ENCODE results near the gene CLIC5. TPM values are rescaled to one million over a fixed set of nuclear protein-coding genes. Genes with fewer than 3 reads are reported as not detected.

CLIC5 gene
- total and polyA plus RNA-seq, 2 donors (not counting 1 experiment from before 2014, with no cell fraction given) = 0.96 to 0.97 TPM

DNA sequence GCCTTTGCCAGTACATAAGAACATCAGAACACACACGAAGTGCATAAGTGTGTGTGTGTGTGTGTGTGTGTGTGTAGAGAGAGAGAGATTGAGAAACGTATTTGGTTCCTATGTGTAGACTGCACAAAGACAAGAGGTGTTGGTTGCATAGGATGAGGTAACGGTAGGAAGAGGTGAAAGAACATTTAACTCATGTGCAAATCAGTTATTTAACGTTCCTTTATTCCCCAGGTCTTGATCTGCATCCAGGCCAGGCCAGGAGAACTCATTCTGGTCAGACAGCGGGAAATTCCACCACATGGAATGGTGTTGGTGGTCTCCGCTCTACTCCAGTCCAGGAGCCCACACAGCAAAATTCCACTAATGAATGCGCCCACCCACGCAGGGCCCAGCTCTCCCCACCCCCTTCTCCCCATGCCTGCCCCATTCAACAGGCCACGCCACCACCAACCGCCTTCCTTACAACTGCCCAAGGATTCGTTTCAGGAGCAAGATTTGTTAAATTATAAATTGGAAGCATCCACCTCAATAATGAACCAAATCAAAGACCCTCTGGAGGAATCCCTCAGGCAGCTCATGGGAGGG lies 86.8 kb downstream of the CLIC5 start:
- 92% methylated on average over 4 of the region's 11 CpGs for WGBS (ENCODE audit: insufficient coverage)
- DNase-seq (no peak), ATAC-seq (ENCODE audit: low read depth) (no peak)
- ChIA-PET POLR2A (no interaction called here), CTCF (interaction anchor here (1.5 to 12.4 kb wide), 2 partner anchors 1271 to 1453 kb away, joined by 5 to 334 read pairs; no protein-coding TSS in a partner anchor)
- no peak overlapping the region for H2AFZ ChIP-seq (ENCODE audit: insufficient read depth, low read depth, low read length, poor library complexity, severe bottlenecking)
- no peaks in the 10 kb centered on the region for H3K36me3 ChIP-seq (replicated peaks in 1 of 2; ENCODE audit: control extremely low read depth in 1 of 2, control insufficient read depth in 1 of 2, extremely low read depth in 1 of 2, insufficient read depth in 2 of 2, low read length in 1 of 2)
- intact Hi-C loops (cut with micrococcal nuclease) = no loop called here
- H3K27me3 Mint-ChIP-seq = peaks cover 9% of the 10 kb centered on the region
- no peaks in the 10 kb centered on the region for H3K4me1 ChIP-seq (ENCODE audit: control insufficient read depth in 2 of 2, insufficient read depth in 2 of 2, low read length in 2 of 2)
- no peak overlapping the region for H3K4me3 ChIP-seq (ENCODE audit: control extremely low read depth in 1 of 5, extremely low read depth in 1 of 5, insufficient read depth in 1 of 5, low read depth in 2 of 5, low read length in 4 of 5)
- no peak for TF ChIP-seq EZH2 (IDR thresholded peaks at IDR 0.05; ENCODE audit: borderline replicate concordance, insufficient read depth, low read depth, low read length, poor library complexity, severe bottlenecking)
- TF ChIP-seq, protein P1, sequence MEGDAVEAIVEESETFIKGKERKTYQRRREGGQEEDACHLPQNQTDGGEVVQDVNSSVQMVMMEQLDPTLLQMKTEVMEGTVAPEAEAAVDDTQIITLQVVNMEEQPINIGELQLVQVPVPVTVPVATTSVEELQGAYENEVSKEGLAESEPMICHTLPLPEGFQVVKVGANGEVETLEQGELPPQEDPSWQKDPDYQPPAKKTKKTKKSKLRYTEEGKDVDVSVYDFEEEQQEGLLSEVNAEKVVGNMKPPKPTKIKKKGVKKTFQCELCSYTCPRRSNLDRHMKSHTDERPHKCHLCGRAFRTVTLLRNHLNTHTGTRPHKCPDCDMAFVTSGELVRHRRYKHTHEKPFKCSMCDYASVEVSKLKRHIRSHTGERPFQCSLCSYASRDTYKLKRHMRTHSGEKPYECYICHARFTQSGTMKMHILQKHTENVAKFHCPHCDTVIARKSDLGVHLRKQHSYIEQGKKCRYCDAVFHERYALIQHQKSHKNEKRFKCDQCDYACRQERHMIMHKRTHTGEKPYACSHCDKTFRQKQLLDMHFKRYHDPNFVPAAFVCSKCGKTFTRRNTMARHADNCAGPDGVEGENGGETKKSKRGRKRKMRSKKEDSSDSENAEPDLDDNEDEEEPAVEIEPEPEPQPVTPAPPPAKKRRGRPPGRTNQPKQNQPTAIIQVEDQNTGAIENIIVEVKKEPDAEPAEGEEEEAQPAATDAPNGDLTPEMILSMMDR (IDR thresholded peaks at IDR 0.05) = no peak
- H3K9ac ChIP-seq (ENCODE audit: low read length) = no peak overlapping the region
- H3K4me3 Mint-ChIP-seq = no peak overlapping the region
- no peaks in the 10 kb centered on the region for H3K27me3 ChIP-seq (replicated peaks in 1 of 4; ENCODE audit: control extremely low read depth in 1 of 4, control insufficient read depth in 3 of 4, insufficient read depth in 4 of 4, low read length in 3 of 4)
- H4K20me1 ChIP-seq (ENCODE audit: control insufficient read depth, insufficient read depth, low read length, poor library complexity, severe bottlenecking) = no peaks in the 10 kb centered on the region
- no peak overlapping the region for H3K4me2 ChIP-seq (replicated peaks; ENCODE audit: low read depth, low read length, poor library complexity, severe bottlenecking)
- no peaks in the 10 kb centered on the region for H3K9me3 Mint-ChIP-seq (ENCODE audit: insufficient read depth)
- no peaks in the 10 kb centered on the region for H3K9me3 ChIP-seq (ENCODE audit: control extremely low read depth in 1 of 3, control insufficient read depth in 2 of 3, insufficient read depth in 1 of 3, low read length in 2 of 3)
- no peak overlapping the region for H3K27ac ChIP-seq (ENCODE audit: low read length in 2 of 2)
- H3K27ac Mint-ChIP-seq = no peak overlapping the region
- no peaks in the 10 kb centered on the region for H3K79me2 ChIP-seq (ENCODE audit: control insufficient read depth, insufficient read depth, low read length)
- no peaks in the 10 kb centered on the region for H3K4me1 Mint-ChIP-seq

DNA sequence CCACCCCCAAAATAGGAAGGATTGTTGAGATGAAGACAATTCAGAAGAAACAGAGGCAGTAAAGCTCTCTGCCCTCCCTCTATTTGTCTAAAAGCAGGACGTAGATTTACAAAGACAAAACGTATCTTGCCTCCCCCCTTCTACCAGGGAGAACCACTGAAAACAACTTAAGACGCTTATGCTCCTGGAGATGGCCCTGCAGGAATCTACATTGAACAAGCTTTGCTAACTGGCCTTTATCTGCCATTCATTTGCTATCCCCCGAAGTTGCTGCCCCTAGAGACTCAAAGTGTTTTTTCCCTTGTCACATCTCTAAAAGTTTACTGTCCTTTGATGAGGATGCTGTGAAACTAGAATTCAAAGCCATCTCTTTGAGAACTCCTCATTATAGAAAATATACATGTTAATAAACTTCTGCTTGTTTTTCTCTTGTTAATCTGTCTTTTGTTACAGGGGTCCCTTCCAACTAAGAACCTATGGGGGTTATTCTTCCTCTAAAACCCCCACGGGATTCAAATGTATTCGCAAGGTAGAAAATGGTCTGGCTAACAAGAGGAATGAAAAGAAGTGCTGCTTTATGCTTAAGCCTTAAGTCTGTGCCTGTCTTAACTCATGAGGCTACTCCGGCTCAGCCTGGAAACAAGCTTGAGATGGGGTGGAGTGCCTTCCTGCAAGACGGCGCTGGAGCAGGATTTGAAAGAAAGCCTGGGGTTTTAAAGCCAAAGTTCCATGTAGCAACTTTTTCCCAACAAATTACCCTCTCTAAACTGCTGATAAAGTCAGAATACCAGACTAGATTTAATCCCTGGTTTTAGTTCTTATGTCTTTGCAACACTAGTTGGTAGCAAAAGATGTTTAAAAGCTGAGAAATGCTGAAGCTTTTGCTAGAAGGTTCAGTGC lies 88.0 kb downstream of the CLIC5 start:
- Histone ChIP-seq H3K36me3 (replicated peaks in 1 of 2; ENCODE audit: control extremely low read depth in 1 of 2, control insufficient read depth in 1 of 2, extremely low read depth in 1 of 2, insufficient read depth in 2 of 2, low read length in 1 of 2) (no peaks in the 10 kb centered on the region), H3K4me2 (replicated peaks; ENCODE audit: low read depth, low read length, poor library complexity, severe bottlenecking) (no peak overlapping the region), H3K9ac (ENCODE audit: low read length) (no peak overlapping the region), H3K9me3 (ENCODE audit: control extremely low read depth in 1 of 3, control insufficient read depth in 2 of 3, insufficient read depth in 1 of 3, low read length in 2 of 3) (no peaks in the 10 kb centered on the region), H3K27ac (ENCODE audit: low read length in 2 of 2) (no peak overlapping the region), H3K27me3 (replicated peaks in 1 of 4; ENCODE audit: control extremely low read depth in 1 of 4, control insufficient read depth in 3 of 4, insufficient read depth in 4 of 4, low read length in 3 of 4) (no peaks in the 10 kb centered on the region), H3K79me2 (ENCODE audit: control insufficient read depth, insufficient read depth, low read length) (no peaks in the 10 kb centered on the region), H2AFZ (ENCODE audit: insufficient read depth, low read depth, low read length, poor library complexity, severe bottlenecking) (no peak overlapping the region), H3K4me1 (ENCODE audit: control insufficient read depth in 2 of 2, insufficient read depth in 2 of 2, low read length in 2 of 2) (no peaks in the 10 kb centered on the region), H3K4me3 (ENCODE audit: control extremely low read depth in 1 of 5, extremely low read depth in 1 of 5, insufficient read depth in 1 of 5, low read depth in 2 of 5, low read length in 4 of 5) (no peak overlapping the region), H4K20me1 (ENCODE audit: control insufficient read depth, insufficient read depth, low read length, poor library complexity, severe bottlenecking) (no peaks in the 10 kb centered on the region)
- ChIA-PET POLR2A (no interaction called here), CTCF (interaction anchor here (1.5 to 12.4 kb wide), 3 partner anchors 1252 to 1452 kb away, joined by 3 to 334 read pairs (median 5); no protein-coding TSS in a partner anchor)
- TF ChIP-seq, protein P1 (IDR thresholded peaks at IDR 0.05) = no peak
- no peak for TF ChIP-seq EZH2 (IDR thresholded peaks at IDR 0.05; ENCODE audit: borderline replicate concordance, insufficient read depth, low read depth, low read length, poor library complexity, severe bottlenecking)
- Mint-ChIP-seq H3K9me3 (ENCODE audit: insufficient read depth) (no peaks in the 10 kb centered on the region), H3K4me1 (peaks cover 1% of the 10 kb centered on the region), H3K27ac (no peak overlapping the region), H3K4me3 (no peak overlapping the region), H3K27me3 (peaks cover 9% of the 10 kb centered on the region)
- DNase-seq = no peak
- ATAC-seq (ENCODE audit: low read depth) = no peak
- intact Hi-C loops (cut with micrococcal nuclease) = no loop called here
- 98% methylated on average over 5 of the region's 9 CpGs for WGBS (ENCODE audit: insufficient coverage)

All from B cell (primary cell).